Lower leg skin (tissue), 3 donors: ENCODE measurements around the gene MCFD2.

Experiments used
- CTCF ChIP-seq, 3 donors: fragments of 450-650 bp; IDR thresholded peaks; one replicate each; pipeline ENCODE4 v1.5.1; 2016; ENCODE audit warnings: antibody characterized with exemption in 3 of 3, mild to moderate bottlenecking in 3 of 3, moderate library complexity in 2 of 3
- POLR2A ChIP-seq, 2 donors: fragments of 450-650 bp; IDR thresholded peaks; one replicate each; pipeline ENCODE4 v1.6.1; 2016 to 2017; ENCODE audit warnings: antibody characterized with exemption in 2 of 2, mild to moderate bottlenecking in 1 of 2, moderate library complexity in 1 of 2

DNA sequence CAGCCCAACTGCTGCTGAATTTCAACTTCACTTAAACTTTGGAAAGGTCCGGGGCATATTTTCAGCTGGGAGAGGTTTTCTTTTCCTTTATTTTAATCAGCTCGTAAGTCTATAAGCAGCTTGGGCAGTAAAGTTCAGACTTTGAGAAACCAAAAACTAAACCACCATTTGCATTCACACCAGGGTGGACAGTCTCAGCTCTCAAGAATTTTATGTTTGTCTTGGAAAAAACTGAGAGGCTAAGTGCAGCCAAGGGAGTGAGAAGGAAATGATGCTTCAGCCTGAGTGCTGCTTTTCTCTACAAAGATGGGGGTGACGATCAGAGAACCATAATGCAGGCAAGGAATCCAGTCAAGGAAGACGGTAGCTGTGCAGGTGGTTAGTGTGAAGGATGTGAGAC lies 30.2 kb downstream of the MCFD2 start:
- TF ChIP-seq CTCF (IDR thresholded peaks at IDR 0.05) (no peak), POLR2A (IDR thresholded peaks at IDR 0.05) (no peak)
